ENCODE data around the gene TFEB. TPM values are rescaled to one million over a fixed set of nuclear protein-coding genes. Genes with fewer than 3 reads are reported as not detected.

The TFEB gene
- total and polyA plus RNA-seq, 4 donors = 1.1 to 6.2 (median 3.8) TPM

- Histone ChIP-seq H3K27me3 (ENCODE audit: control insufficient read depth in 4 of 4, insufficient read depth in 4 of 4, low read length in 3 of 4) (peaks cover 0 to 9% (median 0%) of the 10 kb centered on the region in 4 donors), H3K4me1 (ENCODE audit: control insufficient read depth in 4 of 4, insufficient read depth in 4 of 4, low read length in 3 of 4) (no peaks in the 10 kb centered on the region), H3K36me3 (ENCODE audit: control insufficient read depth in 4 of 4, insufficient read depth in 3 of 4, low read depth in 1 of 4, low read length in 3 of 4) (no peaks in the 10 kb centered on the region), H3K27ac (ENCODE audit: low read depth in 1 of 2, low read length in 2 of 2) (no peak overlapping the region), H3K4me3 (ENCODE audit: low read depth in 1 of 3, low read length in 3 of 3) (no peak overlapping the region), H3K9me3 (ENCODE audit: control insufficient read depth in 4 of 4, low read length in 3 of 4) (peaks cover 0 to 3% (median 0%) of the 10 kb centered on the region in 4 donors), H3K9ac (ENCODE audit: low read depth in 1 of 2, low read length in 2 of 2) (no peak overlapping the region)
- no peak for TF ChIP-seq RXRA (IDR thresholded peaks at IDR 0.05)
- TF ChIP-seq FOXA2 (IDR thresholded peaks at IDR 0.05) = no peak
- no peak for TF ChIP-seq HNF4A (conservative IDR thresholded peaks at IDR 0.05)
- no peak for TF ChIP-seq NR2F2 (IDR thresholded peaks at IDR 0.05)
- WGBS = 95% methylated on average over 2 of the region's 2 CpGs
- DNase-seq (ENCODE audit: low spot score) = no peak
Observed at GRCh38 chr6:41668968-41669367, 66.4 kb downstream of the TFEB start.

DNA sequence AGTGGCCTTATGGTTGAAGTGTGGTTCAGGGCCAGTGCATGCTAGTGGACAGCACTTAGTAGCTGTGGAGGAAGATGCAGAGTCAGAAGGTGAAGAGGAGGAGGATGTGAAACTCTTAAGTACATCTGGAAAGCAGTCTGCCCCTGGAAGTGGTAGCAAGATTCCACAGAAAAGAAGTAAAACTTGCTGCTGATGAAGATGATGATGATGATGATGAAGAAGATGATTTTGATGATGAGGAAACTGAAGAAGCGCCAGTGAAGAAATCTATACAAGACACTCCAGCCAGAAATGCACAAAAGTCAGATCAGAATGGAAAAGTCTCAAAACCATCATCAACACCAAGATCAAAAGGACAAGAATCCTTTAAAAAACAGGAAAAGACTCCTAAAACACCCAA is 68.2 kb downstream of the TFEB start:
- no peaks in the 10 kb centered on the region for H3K36me3 ChIP-seq (ENCODE audit: control insufficient read depth in 4 of 4, insufficient read depth in 3 of 4, low read depth in 1 of 4, low read length in 3 of 4)
- TF ChIP-seq CTCF (IDR thresholded peaks at IDR 0.05; ENCODE audit: low read depth, low read length, missing input control) = no peak
- no peak for TF ChIP-seq ATF3 (IDR thresholded peaks at IDR 0.05)
- no peak for TF ChIP-seq MAX (IDR thresholded peaks at IDR 0.05)
- H3K9me3 ChIP-seq (ENCODE audit: control insufficient read depth in 4 of 4, low read length in 3 of 4) = peaks cover 0 to 3% (median 0%) of the 10 kb centered on the region in 4 donors
- no peaks in the 10 kb centered on the region for H3K4me1 ChIP-seq (ENCODE audit: control insufficient read depth in 4 of 4, insufficient read depth in 4 of 4, low read length in 3 of 4)
- 88% methylated on average over 1 of the region's 1 CpG for WGBS
- no peak overlapping the region for H3K27ac ChIP-seq (ENCODE audit: low read depth in 1 of 2, low read length in 2 of 2)
- H3K9ac ChIP-seq (ENCODE audit: low read depth in 1 of 2, low read length in 2 of 2) = no peak overlapping the region
- H3K4me3 ChIP-seq (ENCODE audit: low read depth in 1 of 3, low read length in 3 of 3) = no peak overlapping the region
- peaks cover 0 to 9% (median 0%) of the 10 kb centered on the region in 4 donors for H3K27me3 ChIP-seq (ENCODE audit: control insufficient read depth in 4 of 4, insufficient read depth in 4 of 4, low read length in 3 of 4)
- DNase-seq (ENCODE audit: low spot score) = no peak

- no peaks in the 10 kb centered on the region for H3K36me3 ChIP-seq (ENCODE audit: control insufficient read depth in 4 of 4, insufficient read depth in 3 of 4, low read depth in 1 of 4, low read length in 3 of 4)
- H3K4me3 ChIP-seq (ENCODE audit: low read depth in 1 of 3, low read length in 3 of 3) = no peak overlapping the region
- no peak for DNase-seq (ENCODE audit: low spot score)
- H3K9ac ChIP-seq (ENCODE audit: low read depth in 1 of 2, low read length in 2 of 2) = no peak overlapping the region
- H3K27ac ChIP-seq (ENCODE audit: low read depth in 1 of 2, low read length in 2 of 2) = no peak overlapping the region
- TF ChIP-seq HNF4A (conservative IDR thresholded peaks at IDR 0.05) (no peak), YY1 (IDR thresholded peaks at IDR 0.05) (no peak), GABPA (IDR thresholded peaks at IDR 0.05 in 1 of 2, conservative IDR thresholded peaks at IDR 0.05 in 1 of 2) (no peak), HNF4G (IDR thresholded peaks at IDR 0.05) (no peak), NR2F2 (IDR thresholded peaks at IDR 0.05) (no peak), JUND (IDR thresholded peaks at IDR 0.05) (no peak), ATF3 (IDR thresholded peaks at IDR 0.05) (no peak)
- H3K27me3 ChIP-seq (ENCODE audit: control insufficient read depth in 4 of 4, insufficient read depth in 4 of 4, low read length in 3 of 4) = peaks cover 0 to 5% (median 0%) of the 10 kb centered on the region in 4 donors
- H3K9me3 ChIP-seq (ENCODE audit: control insufficient read depth in 4 of 4, low read length in 3 of 4) = peaks cover 0 to 3% (median 0%) of the 10 kb centered on the region in 4 donors
- no peaks in the 10 kb centered on the region for H3K4me1 ChIP-seq (ENCODE audit: control insufficient read depth in 4 of 4, insufficient read depth in 4 of 4, low read length in 3 of 4)
- 85% methylated on average over 5 of the region's 5 CpGs for WGBS
Observed at GRCh38 chr6:41664271-41664670, 71.1 kb downstream of the TFEB start.

DNA sequence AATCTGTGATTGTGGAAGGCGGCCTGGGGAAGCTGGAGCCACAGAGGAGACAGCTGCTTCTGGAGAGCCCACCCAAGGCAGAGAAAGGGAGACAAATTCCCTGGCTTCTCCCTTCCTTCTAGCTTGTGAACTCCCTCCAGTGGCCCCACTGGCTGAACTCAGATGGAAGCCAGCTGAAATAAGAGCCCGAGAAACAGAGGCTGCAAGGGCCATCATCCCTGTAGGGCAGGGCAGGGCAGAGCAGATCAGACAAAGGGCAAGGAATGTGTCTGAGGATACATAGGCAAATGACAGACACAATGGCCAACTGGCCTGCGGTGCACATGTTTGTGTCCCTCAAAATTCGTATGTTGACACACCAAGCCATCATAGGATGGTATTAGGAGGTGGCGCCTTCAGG is 71.8 kb downstream of the TFEB start:
- DNase-seq (ENCODE audit: low spot score) = no peak
- TF ChIP-seq MAX (IDR thresholded peaks at IDR 0.05) (no peak), HNF4A (conservative IDR thresholded peaks at IDR 0.05) (no peak), HNF4G (IDR thresholded peaks at IDR 0.05) (no peak), ZBTB33 (IDR thresholded peaks at IDR 0.05) (no peak), TAF1 (conservative IDR thresholded peaks at IDR 0.05) (no peak), NR2F2 (IDR thresholded peaks at IDR 0.05) (no peak), JUND (IDR thresholded peaks at IDR 0.05) (no peak)
- 76% methylated on average over 5 of the region's 5 CpGs for WGBS
- Histone ChIP-seq H3K9me3 (ENCODE audit: control insufficient read depth in 4 of 4, low read length in 3 of 4) (no peaks in the 10 kb centered on the region), H3K27ac (ENCODE audit: low read depth in 1 of 2, low read length in 2 of 2) (no peak overlapping the region), H3K4me1 (ENCODE audit: control insufficient read depth in 4 of 4, insufficient read depth in 4 of 4, low read length in 3 of 4) (no peaks in the 10 kb centered on the region), H3K9ac (ENCODE audit: low read depth in 1 of 2, low read length in 2 of 2) (no peak overlapping the region), H3K4me3 (ENCODE audit: low read depth in 1 of 3, low read length in 3 of 3) (no peak overlapping the region), H3K36me3 (ENCODE audit: control insufficient read depth in 4 of 4, insufficient read depth in 3 of 4, low read depth in 1 of 4, low read length in 3 of 4) (no peaks in the 10 kb centered on the region), H3K27me3 (ENCODE audit: control insufficient read depth in 4 of 4, insufficient read depth in 4 of 4, low read length in 3 of 4) (peaks cover 0 to 3% (median 0%) of the 10 kb centered on the region in 4 donors)

Measured in liver (tissue), 9 donors.